ENCODE data around the gene ARF1.

Gene ARF1

GRCh38 chr1:228064296-228064695 is 18.2 kb upstream of the ARF1 start:
- no peak overlapping the region for H3K27ac ChIP-seq
- no peaks in the 10 kb centered on the region for H3K79me2 ChIP-seq (ENCODE audit: insufficient read depth, low read depth)
- H2AFZ ChIP-seq (ENCODE audit: low read depth), result no peak overlapping the region
- no peaks in the 10 kb centered on the region for H4K20me1 ChIP-seq (ENCODE audit: insufficient read depth)
- no peak overlapping the region for H3K9ac ChIP-seq
- no peak for TF ChIP-seq CTCF (conservative IDR thresholded peaks at IDR 0.05; ENCODE audit: low read depth, low read length)
- peaks cover 13% of the 10 kb centered on the region for H3K27me3 ChIP-seq (ENCODE audit: insufficient read depth, low read depth)
- H3K36me3 ChIP-seq (ENCODE audit: insufficient read depth), result no peaks in the 10 kb centered on the region
- no peaks in the 10 kb centered on the region for H3K4me1 ChIP-seq (ENCODE audit: low read depth, poor library complexity, severe bottlenecking)
- no peak overlapping the region for H3K4me3 ChIP-seq (IDR thresholded peaks at IDR 0.05; ENCODE audit: insufficient read depth, low read depth, low read length)
- H3K4me2 ChIP-seq, result no peak overlapping the region

GRCh38 chr1:228064741-228065542 is 17.6 kb upstream of the ARF1 start:
- Histone ChIP-seq H3K79me2 (ENCODE audit: insufficient read depth, low read depth) (no peaks in the 10 kb centered on the region), H3K4me3 (IDR thresholded peaks at IDR 0.05; ENCODE audit: insufficient read depth, low read depth, low read length) (no peak overlapping the region), H2AFZ (ENCODE audit: low read depth) (no peak overlapping the region), H3K4me1 (ENCODE audit: low read depth, poor library complexity, severe bottlenecking) (no peaks in the 10 kb centered on the region), H4K20me1 (ENCODE audit: insufficient read depth) (no peaks in the 10 kb centered on the region), H3K27ac (no peak overlapping the region), H3K36me3 (ENCODE audit: insufficient read depth) (no peaks in the 10 kb centered on the region), H3K4me2 (no peak overlapping the region), H3K27me3 (ENCODE audit: insufficient read depth, low read depth) (peaks cover 13% of the 10 kb centered on the region), H3K9ac (no peak overlapping the region)
- no peak for TF ChIP-seq CTCF (conservative IDR thresholded peaks at IDR 0.05; ENCODE audit: low read depth, low read length)

- TF ChIP-seq CTCF (conservative IDR thresholded peaks at IDR 0.05; ENCODE audit: low read depth, low read length), result no peak
- Histone ChIP-seq H3K4me1 (ENCODE audit: low read depth, poor library complexity, severe bottlenecking) (no peaks in the 10 kb centered on the region), H3K36me3 (ENCODE audit: insufficient read depth) (no peaks in the 10 kb centered on the region), H3K79me2 (ENCODE audit: insufficient read depth, low read depth) (no peaks in the 10 kb centered on the region), H3K4me2 (no peak overlapping the region), H3K9ac (no peak overlapping the region), H3K27me3 (ENCODE audit: insufficient read depth, low read depth) (peaks cover 13% of the 10 kb centered on the region), H2AFZ (ENCODE audit: low read depth) (no peak overlapping the region), H3K27ac (no peak overlapping the region), H4K20me1 (ENCODE audit: insufficient read depth) (no peaks in the 10 kb centered on the region), H3K4me3 (IDR thresholded peaks at IDR 0.05; ENCODE audit: insufficient read depth, low read depth, low read length) (no peak overlapping the region)
Measured at GRCh38 chr1:228065543-228066347, 16.8 kb upstream of the ARF1 start.

GRCh38 chr1:228066416-228066815 is 16.1 kb upstream of the ARF1 start:
- no peaks in the 10 kb centered on the region for H3K36me3 ChIP-seq (ENCODE audit: insufficient read depth)
- H2AFZ ChIP-seq (ENCODE audit: low read depth), result no peak overlapping the region
- H3K4me3 ChIP-seq (IDR thresholded peaks at IDR 0.05; ENCODE audit: insufficient read depth, low read depth, low read length), result no peak overlapping the region
- no peak overlapping the region for H3K9ac ChIP-seq
- no peaks in the 10 kb centered on the region for H3K79me2 ChIP-seq (ENCODE audit: insufficient read depth, low read depth)
- H4K20me1 ChIP-seq (ENCODE audit: insufficient read depth), result no peaks in the 10 kb centered on the region
- no peaks in the 10 kb centered on the region for H3K4me1 ChIP-seq (ENCODE audit: low read depth, poor library complexity, severe bottlenecking)
- no peak overlapping the region for H3K4me2 ChIP-seq
- no peak for TF ChIP-seq CTCF (conservative IDR thresholded peaks at IDR 0.05; ENCODE audit: low read depth, low read length)
- no peak overlapping the region for H3K27ac ChIP-seq
- peaks cover 13% of the 10 kb centered on the region for H3K27me3 ChIP-seq (ENCODE audit: insufficient read depth, low read depth)
